ENCODE data around the gene APBA1.

APBA1 gene

GRCh38 chr9:69593301-69593700, 78.9 kb downstream of the APBA1 start:
- H3K4me3 ChIP-seq (ENCODE audit: low read length), result no peak overlapping the region
- no peak for DNase-seq (ENCODE audit: low read depth)
- TF ChIP-seq CTCF (conservative IDR thresholded peaks at IDR 0.05; ENCODE audit: low read depth, low read length), result no peak

- DNase-seq (ENCODE audit: low read depth), result no peak
- H3K4me3 ChIP-seq (ENCODE audit: low read length), result no peak overlapping the region
- no peak for TF ChIP-seq CTCF (conservative IDR thresholded peaks at IDR 0.05; ENCODE audit: low read depth, low read length)
Measured at GRCh38 chr9:69590266-69590665, 81.9 kb downstream of the APBA1 start.

DNA sequence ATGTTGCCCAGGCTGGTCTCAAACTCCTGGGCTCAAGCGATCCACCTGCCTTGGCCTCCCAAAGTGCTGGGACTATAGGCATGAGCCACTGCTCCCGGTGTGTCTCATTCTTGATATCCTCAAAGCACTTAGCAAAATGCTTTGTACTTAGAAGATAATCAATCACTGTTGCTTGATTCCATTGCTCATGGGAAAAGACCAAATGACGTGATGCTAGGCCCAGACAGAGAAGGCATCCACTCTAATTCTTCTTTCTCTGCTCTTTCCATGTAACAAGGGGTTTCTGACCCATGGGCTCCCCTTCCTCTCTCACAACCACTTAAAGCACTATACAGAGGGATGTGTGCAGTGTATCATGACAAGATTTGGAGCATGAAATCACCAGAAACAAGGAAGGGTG, 83.0 kb downstream of the APBA1 start:
- no peak for TF ChIP-seq CTCF (conservative IDR thresholded peaks at IDR 0.05; ENCODE audit: low read depth, low read length)
- DNase-seq (ENCODE audit: low read depth), result no peak
- no peak overlapping the region for H3K4me3 ChIP-seq (ENCODE audit: low read length)

DNA sequence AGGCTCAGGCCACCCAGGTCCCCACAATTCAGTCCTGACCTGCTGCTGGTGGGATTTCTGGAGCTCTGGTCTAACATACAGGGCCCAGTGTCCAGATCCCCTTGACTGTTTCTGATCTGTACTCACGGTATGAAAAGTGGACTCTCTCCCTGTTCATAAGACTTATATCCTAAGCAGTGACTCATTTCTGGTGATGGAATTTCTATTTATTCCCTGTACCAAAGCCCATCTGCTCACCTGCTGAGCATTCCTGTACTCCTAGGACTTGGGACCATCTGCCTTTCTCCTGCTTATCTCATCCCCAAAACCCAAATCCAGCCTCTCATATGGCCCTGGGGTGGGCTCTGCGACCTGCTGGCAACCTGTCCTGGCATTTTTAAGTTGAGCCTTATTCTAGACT, 86.6 kb downstream of the APBA1 start:
- TF ChIP-seq CTCF (conservative IDR thresholded peaks at IDR 0.05; ENCODE audit: low read depth, low read length), result no peak
- no peak for DNase-seq (ENCODE audit: low read depth)
- H3K4me3 ChIP-seq (ENCODE audit: low read length), result no peak overlapping the region

DNA sequence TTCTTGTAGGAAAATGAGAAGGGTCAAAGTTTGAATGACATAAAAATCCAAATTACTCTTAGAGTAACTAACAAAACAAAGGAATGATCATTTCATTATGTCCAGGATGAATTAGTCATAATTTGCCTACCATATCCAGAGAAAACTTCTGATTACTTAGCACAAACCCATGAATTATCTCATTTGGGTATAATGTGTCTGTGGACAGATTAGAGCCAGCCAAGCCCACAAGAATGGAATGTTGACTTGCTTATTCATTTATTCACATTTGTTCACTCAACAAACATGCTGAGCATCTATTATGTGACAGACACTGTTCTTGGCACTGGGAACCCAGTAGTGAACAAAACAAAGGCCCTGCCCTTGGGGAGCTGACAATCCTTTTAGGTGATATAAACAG, 87.4 kb downstream of the APBA1 start:
- no peak overlapping the region for H3K4me3 ChIP-seq (ENCODE audit: low read length)
- TF ChIP-seq CTCF (conservative IDR thresholded peaks at IDR 0.05; ENCODE audit: low read depth, low read length), result no peak
- no peak for DNase-seq (ENCODE audit: low read depth)

- no peak overlapping the region for H3K4me3 ChIP-seq (ENCODE audit: low read length)
- DNase-seq (ENCODE audit: low read depth), result no peak
- TF ChIP-seq CTCF (conservative IDR thresholded peaks at IDR 0.05; ENCODE audit: low read depth, low read length), result no peak
Measured at GRCh38 chr9:69583645-69584234, 88.4 kb downstream of the APBA1 start.

- H3K4me3 ChIP-seq (ENCODE audit: low read length), result no peak overlapping the region
- no peak for TF ChIP-seq CTCF (conservative IDR thresholded peaks at IDR 0.05; ENCODE audit: low read depth, low read length)
- DNase-seq (ENCODE audit: low read depth), result no peak
Measured at GRCh38 chr9:69582544-69583297, 89.5 kb downstream of the APBA1 start.
